Body of pancreas (tissue), 4 donors: ENCODE measurements around the gene ENTREP3.

Experiments used
- POLR2A ChIP-seq, 3 donors: fragments of 450-650 bp; IDR thresholded peaks; one replicate each; pipeline ENCODE4 v1.6.1; 2016; ENCODE audit warnings: antibody characterized with exemption in 3 of 3, mild to moderate bottlenecking in 2 of 3
- TF ChIP-seq, protein P1 (sequence below), 7 experiments: fragments of 450-650 bp in 4 of 7; fragments of 200-600 bp in 3 of 7; sonication (generic) in 3 of 7; IDR thresholded peaks; one replicate each; pipeline ENCODE4 v1.5.1; 2016 to 2019; ENCODE audit warnings: antibody characterized with exemption in 7 of 7

- TF ChIP-seq, protein P1, sequence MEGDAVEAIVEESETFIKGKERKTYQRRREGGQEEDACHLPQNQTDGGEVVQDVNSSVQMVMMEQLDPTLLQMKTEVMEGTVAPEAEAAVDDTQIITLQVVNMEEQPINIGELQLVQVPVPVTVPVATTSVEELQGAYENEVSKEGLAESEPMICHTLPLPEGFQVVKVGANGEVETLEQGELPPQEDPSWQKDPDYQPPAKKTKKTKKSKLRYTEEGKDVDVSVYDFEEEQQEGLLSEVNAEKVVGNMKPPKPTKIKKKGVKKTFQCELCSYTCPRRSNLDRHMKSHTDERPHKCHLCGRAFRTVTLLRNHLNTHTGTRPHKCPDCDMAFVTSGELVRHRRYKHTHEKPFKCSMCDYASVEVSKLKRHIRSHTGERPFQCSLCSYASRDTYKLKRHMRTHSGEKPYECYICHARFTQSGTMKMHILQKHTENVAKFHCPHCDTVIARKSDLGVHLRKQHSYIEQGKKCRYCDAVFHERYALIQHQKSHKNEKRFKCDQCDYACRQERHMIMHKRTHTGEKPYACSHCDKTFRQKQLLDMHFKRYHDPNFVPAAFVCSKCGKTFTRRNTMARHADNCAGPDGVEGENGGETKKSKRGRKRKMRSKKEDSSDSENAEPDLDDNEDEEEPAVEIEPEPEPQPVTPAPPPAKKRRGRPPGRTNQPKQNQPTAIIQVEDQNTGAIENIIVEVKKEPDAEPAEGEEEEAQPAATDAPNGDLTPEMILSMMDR (IDR thresholded peaks at IDR 0.05) = no peak
- no peak for TF ChIP-seq POLR2A (IDR thresholded peaks at IDR 0.05)
Observed at GRCh38 chr1:155285063-155285462, 29.8 kb upstream of the ENTREP3 start.
